Heart right ventricle (tissue), 16 donors: ENCODE results near the gene ADAMTS17. TPM values are rescaled to one million over a fixed set of nuclear protein-coding genes. Genes with fewer than 3 reads are reported as not detected.

ENCODE experiments used
- ATAC-seq, 8 donors: fragments of 200-7000 bp; cut with Tn5 transposase; one replicate each; pipeline ENCODE4 v1.9.1; 2020; ENCODE audit warnings: mild to moderate bottlenecking in 8 of 8, moderate library complexity in 8 of 8, moderate number of reproducible peaks in 1 of 8
- DNase-seq, 2 donors: peaks; one replicate each; pipeline ENCODE4 v3.0.0-alpha.2; 2020
- H3K27ac ChIP-seq, 10 donors: fragments of 200-600 bp; sonication (generic) in 2 of 10; one replicate each; pipeline versions ENCODE4 v1.5.0 to v1.8.0; 2020 to 2022; ENCODE audit warnings: mild to moderate bottlenecking in 3 of 10
- H3K27me3 ChIP-seq, 7 donors: fragments of 200-600 bp; one replicate each; pipeline ENCODE4 v1.8.0; 2021 to 2022; ENCODE audit warnings: mild to moderate bottlenecking in 2 of 7
- H3K36me3 ChIP-seq, 9 donors: fragments of 200-600 bp; sonication (generic) in 1 of 9; one replicate each; pipeline versions ENCODE4 v1.5.0 to v1.8.0; 2020 to 2022; ENCODE audit warnings: mild to moderate bottlenecking in 2 of 9
- H3K4me1 ChIP-seq, 9 donors: fragments of 200-600 bp; sonication (generic) in 1 of 9; one replicate each; pipeline versions ENCODE4 v1.5.0 to v1.8.0; 2020 to 2022; ENCODE audit warnings: mild to moderate bottlenecking in 4 of 9
- H3K4me3 ChIP-seq, 10 donors: fragments of 200-600 bp; sonication (generic) in 2 of 10; one replicate each; pipeline versions ENCODE4 v1.5.0 to v1.8.0; 2020 to 2022; ENCODE audit warnings: mild to moderate bottlenecking in 7 of 10, moderate library complexity in 2 of 10
- H3K9me3 ChIP-seq, 11 donors: fragments of 200-600 bp in 10 of 11; sonication (generic) in 2 of 11; one replicate each; pipeline versions ENCODE4 v1.5.0 to v1.8.0; 2013 to 2022; ENCODE audit warnings: mild to moderate bottlenecking in 2 of 11, control low read depth in 1 of 11, moderate library complexity in 1 of 11
- CTCF ChIP-seq, 9 donors: fragments of 200-600 bp; sonication (generic) in 2 of 9; IDR thresholded peaks; one replicate each; pipeline versions ENCODE4 v1.5.0 to v1.8.0; 2021 to 2022; ENCODE audit warnings: antibody characterized with exemption in 9 of 9, mild to moderate bottlenecking in 5 of 9, moderate library complexity in 1 of 9
- WGBS, 2 donors: extraction: QIAGEN DNeasy Blood & Tissue Kit; methylation state at CpG; one replicate each; pipeline ENCODE4 v1.1.7; 2013; ENCODE audit warnings: inconsistent platforms in 1 of 2; 5-methylcytosine and 5-hydroxymethylcytosine counted together
- intact Hi-C, 10 donors: fragments of 100-400 bp; cut with DNase I; formaldehyde crosslinking; loops; one replicate each; pipeline versions ENCODE4 v1.11.1 to v1.14.2; 2022
- polyA plus RNA-seq, 2 donors: library from polyadenylated mRNA; stranded (reverse); fragments of 200-250 nt; gene quantifications; one replicate each; pipeline ENCODE4 v1.2.3, GENCODE V29; 2013
- total RNA-seq, 10 donors: library from RNA; stranded (reverse); fragmentation: NEBNext Ultra II Directional in 3 of 10; extraction: Animal tissue kit (Norgen Biotek cat#: 25700) in 3 of 10; gene quantifications; one replicate each; pipeline versions ENCODE4 v1.2.1 to v1.2.4, GENCODE V29; 2021 to 2023
- donor health status: Arrhythmogenic right ventricular cardiomyopathy.
- donor health status: ischemic (EF 13 %, LVEDD 7.1; RV severe dilation, severe dysfunction).
- donor health status: healthy with polysubstance abuse.
- donor health status: DM: no; HTN: yes; CAD: no.
- donor health status: DM: no; HTN: no; CAD: no.
- donor health status: ischemic (EF 25% LVEDD 6.9; RV normal size, moderate dysfunction).
- donor health status: ischemic (EF 25% LVEDD 5.7; RV mildly dilated, moderate dysfunction).
- donor health status: healthy.
- donor health status: DM: yes; HTN: yes; CAD: no.
- donor health status: Ischemic cardiomyopathy.
- donor health status: ischemic (EF 35%, LVEDD 5.7; RV mildly dilated, moderate dysfunction).
- donor health status: nonischemic (EF 11% LVEDD 7.7; RV severe dilation, severe dysfunction).
- donor health status: DM: yes; HTN: yes; CAD: no.
- donor health status: PGD.
- donor health status: ischemic (EF 29% LVEDD 5.4; RV normal size, mild dysfunction).
- donor health status: nonischemic (EF 23%, LVEDD 6.1; RV moderate dilation, normal function).

Gene ADAMTS17
- total and polyA plus RNA-seq, 12 donors, result 0.47 to 5.0 (median 1.2) TPM

DNA sequence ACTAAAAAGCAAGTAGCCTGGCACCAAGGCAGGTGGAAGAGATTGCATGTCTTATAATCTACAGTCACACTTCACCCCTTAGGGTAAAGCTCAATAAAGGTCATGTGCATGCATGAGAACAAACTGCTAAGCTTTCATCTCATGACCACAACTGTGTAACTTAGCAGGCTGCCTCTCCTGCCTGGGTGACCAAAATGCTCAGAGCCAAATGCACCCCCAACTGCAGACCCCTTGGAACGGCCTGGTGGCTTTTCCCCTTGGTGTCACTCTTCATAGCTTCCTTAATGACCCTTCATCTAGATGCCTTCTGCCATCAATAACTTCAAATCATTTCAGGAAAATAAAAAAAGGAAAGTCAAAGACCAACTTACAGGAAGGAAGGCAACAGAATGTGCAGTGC lies 88.1 kb downstream of the ADAMTS17 start:
- Histone ChIP-seq H3K4me3 (no peak overlapping the region), H3K4me1 (peaks cover 0 to 3% (median 0%) of the 10 kb centered on the region in 9 donors), H3K27me3 (no peaks in the 10 kb centered on the region), H3K9me3 (no peaks in the 10 kb centered on the region), H3K36me3 (no peaks in the 10 kb centered on the region), H3K27ac (no peak overlapping the region)
- TF ChIP-seq CTCF (IDR thresholded peaks at IDR 0.05), result no peak
- 69 to 86% methylated on average over 1 of the region's 1 CpG for WGBS, 2 donors
- no peak for ATAC-seq
- no peak for DNase-seq
- intact Hi-C loops, result loop anchor here in 1 of 10 donors (10.0 kb wide), 1 partner anchor 1259 kb away; no protein-coding TSS in a partner anchor

DNA sequence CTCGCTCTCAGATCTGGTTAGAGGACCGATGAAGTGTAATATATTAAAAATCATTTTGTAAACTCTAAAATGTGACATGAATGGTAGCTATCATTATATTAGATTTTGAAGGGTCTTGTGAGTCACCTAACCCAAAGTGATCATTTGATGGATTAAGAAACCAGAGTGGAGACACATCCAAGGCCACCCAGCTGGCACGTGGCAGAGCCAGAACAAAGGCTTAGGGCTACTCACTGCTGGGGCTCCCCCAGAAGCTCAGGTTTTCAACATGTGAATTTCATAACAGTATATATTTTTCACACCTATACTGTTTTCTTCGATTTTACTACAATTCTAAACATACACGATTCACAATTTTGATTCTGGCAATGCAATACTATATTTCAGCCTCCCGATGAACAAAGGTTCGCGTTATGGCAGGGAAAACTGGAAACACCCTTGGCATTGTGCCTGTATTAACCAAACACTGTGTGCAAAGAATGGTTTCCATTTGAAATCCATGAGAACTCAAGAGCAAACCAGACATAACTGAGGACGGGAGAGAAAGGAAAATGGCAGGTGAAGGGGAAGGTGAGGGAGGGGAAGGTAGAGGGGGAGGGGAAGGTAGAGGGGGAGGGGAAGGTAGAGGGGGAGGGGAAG lies 88.9 kb downstream of the ADAMTS17 start:
- 75 to 80% methylated on average over 9 of the region's 9 CpGs for WGBS, 2 donors
- TF ChIP-seq CTCF (IDR thresholded peaks at IDR 0.05), result no peak
- ATAC-seq, result no peak

DNA sequence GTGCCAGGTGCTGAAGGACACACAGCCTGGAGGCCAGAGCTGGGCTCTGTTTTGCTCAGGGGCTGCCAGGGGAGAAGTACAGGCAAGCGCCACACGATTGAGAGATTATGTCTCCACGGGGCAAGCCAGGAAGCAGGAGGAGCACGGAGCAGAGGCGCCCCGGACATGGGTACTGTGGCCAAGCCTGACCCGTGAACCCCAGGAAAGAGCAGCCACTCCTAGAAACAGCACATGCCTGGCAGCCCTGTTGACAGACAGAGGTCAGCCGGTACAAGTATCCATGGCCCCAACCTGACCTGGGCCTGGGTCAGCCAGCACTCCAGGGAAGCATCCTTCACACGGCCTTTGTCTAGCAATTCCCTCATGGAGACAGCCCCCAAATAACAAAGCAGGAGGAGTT lies 89.4 kb downstream of the ADAMTS17 start:
- intact Hi-C loops, result loop anchor here in 1 of 10 donors (10.0 kb wide), 1 partner anchor 1258 kb away; no protein-coding TSS in a partner anchor
- ATAC-seq, result no peak
- H3K4me3 ChIP-seq, result no peak overlapping the region
- no peaks in the 10 kb centered on the region for H3K36me3 ChIP-seq
- no peak for TF ChIP-seq CTCF (IDR thresholded peaks at IDR 0.05)
- 90 to 92% methylated on average over 9 of the region's 9 CpGs for WGBS, 2 donors
- H3K4me1 ChIP-seq, result peaks cover 0 to 3% (median 0%) of the 10 kb centered on the region in 9 donors
- DNase-seq, result no peak
- H3K27me3 ChIP-seq, result no peaks in the 10 kb centered on the region
- H3K27ac ChIP-seq, result no peak overlapping the region
- no peaks in the 10 kb centered on the region for H3K9me3 ChIP-seq

More for the DNA sequence above, 88.9 kb downstream of the ADAMTS17 start:
- intact Hi-C loops, result loop anchor here in 1 of 10 donors (10.0 kb wide), 1 partner anchor 1258 kb away; no protein-coding TSS in a partner anchor
- H3K9me3 ChIP-seq, result no peaks in the 10 kb centered on the region
- H3K4me3 ChIP-seq, result no peak overlapping the region
- H3K27ac ChIP-seq, result no peak overlapping the region
- H3K36me3 ChIP-seq, result no peaks in the 10 kb centered on the region
- peaks cover 0 to 3% (median 0%) of the 10 kb centered on the region in 9 donors for H3K4me1 ChIP-seq
- H3K27me3 ChIP-seq, result no peaks in the 10 kb centered on the region
- no peak for DNase-seq

DNA sequence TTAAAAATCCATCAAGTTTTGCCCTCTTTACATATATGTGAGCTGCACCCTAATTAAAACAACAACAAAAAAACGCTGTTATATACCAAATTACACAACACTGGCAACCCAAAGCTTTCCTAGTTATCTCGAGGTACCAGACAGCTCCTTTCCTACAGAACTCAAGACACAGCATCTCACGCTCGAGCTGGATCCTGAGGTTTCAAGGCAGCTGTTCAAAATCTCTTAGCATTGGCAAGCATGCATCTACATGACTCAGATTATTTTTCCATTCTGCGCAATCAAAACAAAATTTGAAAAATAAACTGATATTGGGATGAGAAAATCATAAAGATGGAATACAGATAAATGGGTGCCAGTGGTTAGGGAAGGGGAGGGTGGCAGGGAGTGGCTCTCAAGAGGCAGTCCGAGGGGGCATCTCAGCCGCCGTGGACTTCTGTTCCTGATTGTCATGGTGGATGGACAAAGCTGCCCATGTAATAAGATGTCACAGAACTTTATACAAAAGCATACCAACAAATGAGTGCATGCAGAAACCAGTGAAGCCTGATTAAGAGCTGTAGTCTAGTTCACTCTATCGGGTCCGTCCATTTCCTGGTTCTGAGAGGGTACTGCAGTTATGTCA lies 91.5 kb downstream of the ADAMTS17 start:
- no peak for TF ChIP-seq CTCF (IDR thresholded peaks at IDR 0.05)
- Histone ChIP-seq H3K27me3 (no peaks in the 10 kb centered on the region), H3K9me3 (no peaks in the 10 kb centered on the region), H3K27ac (no peak overlapping the region), H3K4me3 (no peak overlapping the region), H3K36me3 (no peaks in the 10 kb centered on the region), H3K4me1 (peaks cover 0 to 11% (median 0%) of the 10 kb centered on the region in 9 donors)
- DNase-seq, result no peak
- peak in 2 of 8 donors; percentile 43 to 63 for ATAC-seq
- WGBS, 2 donors, result 77 to 78% methylated on average over 10 of the region's 10 CpGs
- intact Hi-C loops, result loop anchor here in 1 of 10 donors (10.0 kb wide), 1 partner anchor 1255 kb away; no protein-coding TSS in a partner anchor
